ENCODE measurements around the gene SELE.

- no peak for TF ChIP-seq CTCF (conservative IDR thresholded peaks at IDR 0.05 in 1 of 2, IDR thresholded peaks at IDR 0.05 in 1 of 2; ENCODE audit: extremely low read depth in 1 of 2, insufficient read depth in 1 of 2, low read depth in 1 of 2, low read length in 2 of 2)
- TF ChIP-seq EZH2 (IDR thresholded peaks at IDR 0.05; ENCODE audit: borderline replicate concordance, low read length), result no peak
Measured at GRCh38 chr1:169768161-169768560, 34.3 kb upstream of the SELE start.
